Stromal cell of bone marrow (primary cell): ENCODE measurements around the gene INPP5A.
"Not testable (repeated sequence)": the region's sequence is repeated elsewhere in the genome, so short reads cannot be mapped to it uniquely, and the experiment has no call there.

Source experiments
- DNase-seq: peaks from one replicate; pipeline ENCODE4 v3.0.0-alpha.2; 2012; ENCODE audit warnings: low read depth

INPP5A gene, protein sequence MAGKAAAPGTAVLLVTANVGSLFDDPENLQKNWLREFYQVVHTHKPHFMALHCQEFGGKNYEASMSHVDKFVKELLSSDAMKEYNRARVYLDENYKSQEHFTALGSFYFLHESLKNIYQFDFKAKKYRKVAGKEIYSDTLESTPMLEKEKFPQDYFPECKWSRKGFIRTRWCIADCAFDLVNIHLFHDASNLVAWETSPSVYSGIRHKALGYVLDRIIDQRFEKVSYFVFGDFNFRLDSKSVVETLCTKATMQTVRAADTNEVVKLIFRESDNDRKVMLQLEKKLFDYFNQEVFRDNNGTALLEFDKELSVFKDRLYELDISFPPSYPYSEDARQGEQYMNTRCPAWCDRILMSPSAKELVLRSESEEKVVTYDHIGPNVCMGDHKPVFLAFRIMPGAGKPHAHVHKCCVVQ

GRCh38 chr10:132537684-132538001, at the start of gene INPP5A:
Gene INPP5A (plus strand): TSS chr10:132537787. CDS start chr10:132538097, 310 bp downstream.
- DNase-seq: no peak

GRCh38 chr10:132488231-132488821, 49.3 kb upstream of the INPP5A start:
- DNase-seq: no peak

DNA sequence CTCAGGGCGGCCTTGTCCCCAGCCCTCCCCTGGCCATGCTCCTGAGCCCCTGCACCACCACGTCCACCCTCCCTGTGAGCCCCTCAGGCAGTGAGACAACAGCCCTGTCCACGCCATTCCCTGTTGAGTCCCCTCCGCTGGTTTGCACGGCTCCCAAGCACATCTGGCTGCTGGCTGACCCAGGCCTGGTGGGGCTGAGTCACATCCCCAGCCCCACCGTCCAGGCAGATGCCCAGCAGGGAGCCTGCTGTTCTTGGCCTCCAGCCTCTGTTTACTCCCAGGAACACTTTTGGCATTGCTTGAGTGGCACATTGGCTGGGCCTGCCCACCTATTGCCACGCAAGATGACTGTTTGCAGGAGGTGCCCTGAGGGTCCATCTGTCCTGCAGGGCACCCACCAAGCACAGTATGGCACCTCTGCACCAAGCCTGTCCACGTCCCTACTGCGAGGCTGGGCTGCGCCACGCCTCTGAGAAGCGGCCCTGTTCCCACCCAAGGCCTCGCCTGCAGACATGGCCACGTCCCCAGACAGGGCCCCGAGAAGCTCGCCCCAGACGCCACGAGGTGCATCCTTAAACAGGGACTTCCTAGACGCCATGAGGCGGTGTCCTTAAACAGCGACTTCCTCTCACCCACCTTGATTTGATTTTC, 48.4 kb upstream of the INPP5A start:
- DNase-seq: peak; percentile 16

- no peak for DNase-seq
Measured at GRCh38 chr10:132489704-132490534, 47.7 kb upstream of the INPP5A start.

DNA sequence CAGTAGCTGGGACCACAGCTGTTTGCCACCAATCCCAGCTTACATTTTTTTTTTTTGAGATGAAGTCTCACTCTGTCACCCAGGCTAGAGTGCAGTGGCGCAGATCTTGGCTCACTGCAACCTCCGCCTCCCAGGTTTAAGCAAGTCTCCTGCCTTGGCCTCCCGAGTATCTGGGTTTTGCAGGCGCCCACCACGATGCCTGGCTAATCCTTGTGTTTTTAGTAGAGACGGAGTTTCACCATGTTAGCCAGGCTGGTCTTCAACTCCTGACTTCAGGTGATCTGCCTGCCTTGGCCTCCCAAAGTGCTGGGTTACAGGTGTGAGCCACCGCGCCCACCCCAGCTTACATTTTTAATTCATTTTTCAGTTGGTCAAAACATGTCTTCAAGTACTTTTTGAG, 46.1 kb upstream of the INPP5A start:
- DNase-seq: not testable (repeated sequence)

GRCh38 chr10:132492323-132493025, 45.1 kb upstream of the INPP5A start:
- no peak for DNase-seq

- DNase-seq: no peak
Measured at GRCh38 chr10:132493246-132493755, 44.3 kb upstream of the INPP5A start.

GRCh38 chr10:132493756-132494290, 43.8 kb upstream of the INPP5A start:
- DNase-seq: no peak

DNA sequence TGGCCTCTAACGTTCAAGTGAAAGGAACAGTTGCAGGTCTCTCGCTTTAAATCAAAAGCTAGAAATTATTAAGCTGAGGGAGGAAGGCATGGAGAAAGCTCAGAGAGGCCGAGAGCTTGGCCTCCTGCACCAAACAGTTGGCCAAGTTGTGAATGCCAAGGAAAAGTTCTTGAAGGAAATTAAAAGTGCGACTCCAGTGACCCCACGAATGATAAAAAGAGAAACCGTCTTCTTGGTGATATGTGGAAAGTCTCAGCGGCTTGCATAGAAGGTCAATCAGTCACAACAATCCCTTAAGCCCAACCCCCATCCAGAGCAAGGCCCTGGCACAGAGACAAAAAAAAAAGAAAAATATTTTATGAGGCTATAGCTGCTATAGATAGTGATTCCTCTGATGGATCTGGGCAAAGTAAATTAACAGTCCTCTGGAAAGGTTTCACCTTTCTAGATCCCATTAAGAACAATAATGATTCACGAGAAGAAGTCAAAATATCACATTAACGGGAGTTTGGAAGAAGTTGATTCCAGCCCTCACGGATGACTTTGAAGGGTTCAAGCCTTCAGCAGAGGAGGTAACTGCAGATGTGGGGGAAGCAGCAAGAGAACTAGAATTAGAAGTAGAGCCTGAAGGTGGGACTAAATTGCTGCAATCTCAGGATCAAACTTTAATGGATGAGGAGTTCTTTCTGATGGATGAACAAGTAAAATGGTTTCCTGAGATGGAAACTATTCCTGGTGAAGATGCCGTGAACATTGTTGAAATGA, 42.5 kb upstream of the INPP5A start:
- no peak for DNase-seq

DNA sequence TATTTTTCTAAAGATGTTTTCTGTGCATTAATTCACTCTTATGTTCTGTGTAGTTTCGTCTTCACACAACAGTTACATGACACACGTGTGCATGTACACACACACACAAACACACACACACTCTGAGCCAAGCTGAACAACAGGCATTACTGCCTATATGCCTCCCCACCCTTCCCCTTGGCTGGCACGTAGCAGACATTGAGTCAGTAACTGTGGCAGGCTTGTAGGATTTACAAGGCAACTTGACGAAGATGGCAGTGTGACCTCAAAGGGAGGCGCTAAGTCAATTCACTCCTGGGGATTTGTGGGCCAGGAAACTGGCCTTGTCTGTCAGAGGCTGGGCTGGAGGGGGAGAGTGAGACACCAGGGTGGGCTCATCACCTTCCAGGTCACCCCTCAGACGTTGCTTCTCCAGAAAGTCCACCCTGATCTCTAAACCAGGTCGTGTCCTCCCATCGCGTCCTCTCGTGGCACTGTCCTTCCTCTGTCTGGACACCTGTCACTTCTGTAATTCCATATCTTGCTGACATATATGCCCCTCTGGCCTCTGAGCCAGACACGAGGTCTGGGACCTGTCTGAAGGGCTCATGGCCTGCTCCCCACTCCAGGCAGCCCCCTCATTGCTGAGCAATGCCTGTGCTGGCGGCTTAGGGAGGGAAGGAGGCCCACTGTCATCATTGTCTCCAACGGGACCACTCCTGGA, 41.1 kb upstream of the INPP5A start:
- DNase-seq: no peak

DNA sequence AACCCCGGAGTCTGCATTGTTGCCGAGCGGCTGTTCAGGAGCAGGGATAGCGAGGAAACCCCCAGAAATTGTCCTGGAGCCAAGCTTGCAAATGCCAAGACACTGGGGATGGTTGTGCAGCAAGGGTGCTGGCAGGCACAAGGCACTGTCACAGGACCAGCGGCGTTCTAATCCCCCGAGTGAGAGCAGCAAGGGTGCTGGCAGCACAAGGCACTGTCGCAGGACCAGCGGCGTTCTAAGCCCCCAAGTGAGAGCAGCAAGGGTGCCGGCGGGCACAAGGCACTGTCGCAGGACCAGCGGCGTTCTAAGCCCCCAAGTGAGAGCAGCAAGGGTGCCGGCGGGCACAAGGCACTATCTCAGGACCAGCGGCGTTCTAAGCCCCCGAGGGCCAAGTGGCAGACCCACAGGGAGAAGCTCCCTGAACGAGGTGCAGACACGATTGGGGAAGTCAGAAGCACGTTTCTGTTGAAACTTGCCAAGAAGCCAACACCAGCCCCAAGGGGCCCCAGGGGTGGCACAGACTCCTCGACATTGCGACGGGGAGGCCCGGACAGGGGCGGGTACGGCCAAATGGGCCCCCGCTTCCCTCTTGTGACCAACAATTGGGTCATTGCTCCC, 40.4 kb upstream of the INPP5A start:
- DNase-seq: no peak

DNA sequence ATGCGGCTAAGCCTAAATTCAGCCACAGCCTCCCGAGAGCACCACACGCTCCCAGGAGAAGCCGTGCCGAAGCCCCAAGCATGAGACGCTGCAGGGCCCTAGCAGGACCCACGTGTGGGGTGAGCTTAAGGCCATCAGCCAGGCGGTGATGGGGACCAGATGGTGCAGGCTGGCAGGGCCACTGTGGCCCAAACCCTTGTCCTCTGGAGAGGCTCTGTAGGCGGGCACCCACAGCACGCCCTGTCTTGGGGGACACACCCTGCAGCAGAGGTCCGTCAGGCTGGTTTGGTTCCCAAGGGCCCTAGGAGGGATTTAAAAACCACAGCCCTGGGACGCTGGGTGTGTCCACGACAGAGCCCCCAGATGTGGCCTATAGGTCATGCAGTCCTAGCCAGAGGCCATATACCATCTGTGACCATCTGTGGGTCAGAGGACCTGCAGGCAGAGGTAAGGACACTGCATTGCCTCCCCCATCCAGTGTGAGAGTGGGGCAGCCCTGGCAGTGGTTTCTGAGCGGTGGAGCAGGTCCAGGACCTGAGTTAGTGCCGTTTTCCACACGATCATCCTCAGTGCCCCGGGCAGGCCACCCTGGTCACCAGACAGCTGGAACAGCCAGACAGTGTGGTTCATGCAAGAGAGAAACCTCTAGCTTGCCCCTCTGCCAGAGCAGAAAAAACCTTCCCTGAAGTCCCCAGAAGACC, 39.6 kb upstream of the INPP5A start:
- no peak for DNase-seq

DNA sequence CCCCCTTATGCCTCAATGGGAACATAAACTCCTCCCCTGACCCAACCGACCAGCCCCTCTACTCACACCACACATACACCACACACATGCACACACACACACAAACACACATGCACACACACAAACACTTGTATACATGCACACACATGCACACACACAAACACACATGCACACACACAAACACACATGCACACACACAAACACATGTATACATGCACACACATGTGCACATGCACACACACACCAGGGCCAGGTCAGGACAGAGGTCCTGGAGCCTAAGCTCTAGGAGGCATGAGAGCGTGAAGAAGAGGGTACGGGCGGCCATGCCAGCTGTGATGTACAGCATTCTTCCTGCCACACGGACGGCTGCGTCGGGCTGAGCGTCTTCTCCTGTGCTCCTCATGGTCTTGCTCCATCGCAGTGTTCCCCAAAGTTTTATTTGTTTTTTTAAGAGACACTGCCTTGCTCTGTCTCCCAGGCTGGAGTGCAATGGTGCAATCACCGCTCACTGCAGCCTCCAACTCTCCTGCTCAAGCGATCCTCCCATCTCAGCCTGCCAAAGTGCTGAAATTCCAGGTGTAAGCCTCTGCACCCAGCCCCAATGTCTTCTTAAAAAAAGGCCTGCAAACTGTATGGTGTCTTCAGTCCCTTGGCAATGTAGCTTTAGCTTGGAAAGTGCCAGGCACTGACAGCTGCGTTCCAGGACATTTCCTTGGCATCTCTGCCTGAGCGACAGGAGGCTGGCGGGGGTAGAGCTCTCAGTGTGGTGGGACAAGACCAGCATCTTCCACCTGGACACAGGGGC, 38.8 kb upstream of the INPP5A start:
- DNase-seq: no peak

DNA sequence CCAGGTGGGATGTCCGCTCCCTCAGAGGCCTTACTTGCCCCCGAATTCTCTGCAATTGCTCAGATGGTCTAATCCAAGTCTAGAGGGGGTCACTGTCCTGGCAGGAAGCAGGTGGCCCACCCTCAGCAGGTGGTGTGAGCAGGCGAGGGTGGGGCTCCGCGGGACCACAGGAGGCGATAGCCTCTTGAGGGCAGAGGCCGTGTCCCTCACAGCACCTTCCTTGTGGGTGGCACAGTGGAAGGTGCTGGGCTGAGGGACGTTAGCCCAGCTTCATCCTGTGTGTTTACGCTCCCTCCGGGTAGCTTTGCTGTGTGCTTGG, 38.3 kb upstream of the INPP5A start:
- no peak for DNase-seq

GRCh38 chr10:132500781-132501415, 36.7 kb upstream of the INPP5A start:
- no peak for DNase-seq

GRCh38 chr10:132502544-132503300, 34.9 kb upstream of the INPP5A start:
- DNase-seq: no peak
